Body of pancreas (tissue), 4 donors: Measurements from ENCODE around the gene FHAD1.

Source experiments
- POLR2A ChIP-seq, 3 donors: fragments of 450-650 bp; IDR thresholded peaks; one replicate each; pipeline ENCODE4 v1.6.1; 2016; ENCODE audit warnings: antibody characterized with exemption in 3 of 3, mild to moderate bottlenecking in 2 of 3
- TF ChIP-seq, protein P1 (sequence below), 7 experiments: fragments of 450-650 bp in 4 of 7; fragments of 200-600 bp in 3 of 7; sonication (generic) in 3 of 7; IDR thresholded peaks; one replicate each; pipeline ENCODE4 v1.5.1; 2016 to 2019; ENCODE audit warnings: antibody characterized with exemption in 7 of 7

DNA sequence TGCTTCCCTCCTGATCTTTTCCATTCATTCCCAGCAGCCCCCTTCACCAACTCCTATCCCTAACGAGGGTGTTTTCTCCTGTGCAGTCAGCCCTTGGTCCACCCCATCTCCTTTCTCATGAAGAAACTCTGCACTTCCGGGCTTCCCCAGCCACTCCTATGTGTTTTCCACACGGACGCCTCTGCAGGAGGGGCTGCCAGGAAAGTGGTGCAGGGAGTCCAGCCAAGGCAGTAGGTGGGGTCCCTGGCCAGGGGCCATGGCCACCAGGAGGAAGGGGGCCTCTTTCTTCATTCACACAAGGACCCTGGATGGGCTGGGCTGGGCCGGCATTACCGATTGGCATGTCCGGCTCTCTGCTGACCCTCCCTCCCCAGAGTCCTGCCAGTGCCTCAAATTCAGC lies 89.8 kb downstream of the FHAD1 start:
- TF ChIP-seq, protein P1, sequence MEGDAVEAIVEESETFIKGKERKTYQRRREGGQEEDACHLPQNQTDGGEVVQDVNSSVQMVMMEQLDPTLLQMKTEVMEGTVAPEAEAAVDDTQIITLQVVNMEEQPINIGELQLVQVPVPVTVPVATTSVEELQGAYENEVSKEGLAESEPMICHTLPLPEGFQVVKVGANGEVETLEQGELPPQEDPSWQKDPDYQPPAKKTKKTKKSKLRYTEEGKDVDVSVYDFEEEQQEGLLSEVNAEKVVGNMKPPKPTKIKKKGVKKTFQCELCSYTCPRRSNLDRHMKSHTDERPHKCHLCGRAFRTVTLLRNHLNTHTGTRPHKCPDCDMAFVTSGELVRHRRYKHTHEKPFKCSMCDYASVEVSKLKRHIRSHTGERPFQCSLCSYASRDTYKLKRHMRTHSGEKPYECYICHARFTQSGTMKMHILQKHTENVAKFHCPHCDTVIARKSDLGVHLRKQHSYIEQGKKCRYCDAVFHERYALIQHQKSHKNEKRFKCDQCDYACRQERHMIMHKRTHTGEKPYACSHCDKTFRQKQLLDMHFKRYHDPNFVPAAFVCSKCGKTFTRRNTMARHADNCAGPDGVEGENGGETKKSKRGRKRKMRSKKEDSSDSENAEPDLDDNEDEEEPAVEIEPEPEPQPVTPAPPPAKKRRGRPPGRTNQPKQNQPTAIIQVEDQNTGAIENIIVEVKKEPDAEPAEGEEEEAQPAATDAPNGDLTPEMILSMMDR (IDR thresholded peaks at IDR 0.05), result no peak
- no peak for TF ChIP-seq POLR2A (IDR thresholded peaks at IDR 0.05)
